Measurements from ENCODE around the gene MAPKAP1. TPM values are rescaled to one million over a fixed set of nuclear protein-coding genes. Genes with fewer than 3 reads are reported as not detected.

The MAPKAP1 gene
- total and polyA plus RNA-seq, 9 of the 15 experiments (the other 6 are each of a cell fraction or from before 2014, with no cell fraction given): 2.6 to 82.1 (median 61.1) TPM

DNA sequence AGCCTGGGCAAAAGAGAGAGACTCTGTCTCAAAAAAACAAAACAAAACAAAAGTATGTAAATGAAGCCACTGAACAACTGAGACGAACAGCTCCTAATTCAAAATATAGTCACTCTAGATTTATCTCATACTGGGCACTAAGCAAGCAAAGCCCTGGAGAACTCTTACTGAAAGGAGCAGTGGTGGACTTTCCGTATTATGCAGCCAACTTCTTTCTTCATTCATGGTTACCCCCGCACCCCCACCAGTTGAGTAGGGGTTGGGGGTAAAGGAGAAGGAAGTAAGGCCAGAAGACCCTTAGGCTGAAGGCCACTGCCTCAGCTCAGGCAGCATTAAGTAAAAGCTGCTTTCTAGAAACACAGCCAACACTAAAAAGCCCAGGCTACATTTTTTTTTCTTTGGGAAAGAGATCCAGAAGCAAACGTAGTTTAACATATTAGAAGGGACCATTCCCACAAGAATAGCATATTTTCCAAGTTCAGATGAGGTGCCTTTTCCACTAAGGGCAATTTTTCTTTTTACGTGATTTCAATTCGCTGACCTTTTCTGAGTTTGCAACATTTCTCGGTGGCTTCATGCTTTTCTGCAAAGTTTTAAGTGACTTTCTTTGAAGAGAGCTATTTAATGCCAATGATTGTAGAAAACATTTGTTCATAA lies 55.3 kb downstream of the MAPKAP1 start (continued):
- TF ChIP-seq, protein P1, sequence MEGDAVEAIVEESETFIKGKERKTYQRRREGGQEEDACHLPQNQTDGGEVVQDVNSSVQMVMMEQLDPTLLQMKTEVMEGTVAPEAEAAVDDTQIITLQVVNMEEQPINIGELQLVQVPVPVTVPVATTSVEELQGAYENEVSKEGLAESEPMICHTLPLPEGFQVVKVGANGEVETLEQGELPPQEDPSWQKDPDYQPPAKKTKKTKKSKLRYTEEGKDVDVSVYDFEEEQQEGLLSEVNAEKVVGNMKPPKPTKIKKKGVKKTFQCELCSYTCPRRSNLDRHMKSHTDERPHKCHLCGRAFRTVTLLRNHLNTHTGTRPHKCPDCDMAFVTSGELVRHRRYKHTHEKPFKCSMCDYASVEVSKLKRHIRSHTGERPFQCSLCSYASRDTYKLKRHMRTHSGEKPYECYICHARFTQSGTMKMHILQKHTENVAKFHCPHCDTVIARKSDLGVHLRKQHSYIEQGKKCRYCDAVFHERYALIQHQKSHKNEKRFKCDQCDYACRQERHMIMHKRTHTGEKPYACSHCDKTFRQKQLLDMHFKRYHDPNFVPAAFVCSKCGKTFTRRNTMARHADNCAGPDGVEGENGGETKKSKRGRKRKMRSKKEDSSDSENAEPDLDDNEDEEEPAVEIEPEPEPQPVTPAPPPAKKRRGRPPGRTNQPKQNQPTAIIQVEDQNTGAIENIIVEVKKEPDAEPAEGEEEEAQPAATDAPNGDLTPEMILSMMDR (IDR thresholded peaks at IDR 0.05 in 2 of 3, conservative IDR thresholded peaks at IDR 0.05 in 1 of 3; ENCODE audit: insufficient read depth in 2 of 3, low read depth in 1 of 3, low read length in 3 of 3): no peak

GRCh38 chr9:125650271-125650737 lies 56.7 kb downstream of the MAPKAP1 start:
- H2AFZ ChIP-seq (ENCODE audit: low read depth, low read length): no peak overlapping the region
- DNase-seq (ENCODE audit: extremely low read depth in 1 of 4, low spot score in 3 of 4): no peak
- H3K27ac ChIP-seq (ENCODE audit: extremely low read depth, low read depth, low read length): no peak overlapping the region
- 50% methylated on average over 3 of the region's 3 CpGs for WGBS (ENCODE audit: insufficient coverage, low coverage, missing lambda C conversion rate)
- H3K4me2 ChIP-seq (ENCODE audit: insufficient read depth, low read length): no peak overlapping the region
- no peaks in the 10 kb centered on the region for H3K9me1 ChIP-seq (ENCODE audit: control insufficient read depth, insufficient read depth, low read length)
- H3K36me3 ChIP-seq (ENCODE audit: control insufficient read depth, insufficient read depth, low read length): no peaks in the 10 kb centered on the region; the same call in 2 of the 3 replicates
- FAIRE-seq: no peak
- no TSS peak for BruUV-seq (replicated peaks)
- no peak for ATAC-seq
- in situ Hi-C loops (cut with MboI): no loop called here
- TF ChIP-seq ZNF780A (CRISPR knock-in tag; IDR thresholded peaks at IDR 0.05): no peak
- no peak for TF ChIP-seq MYC (IDR thresholded peaks at IDR 0.05; ENCODE audit: low read depth, low read length)
- TF ChIP-seq MYC (CRISPR knock-in tag; IDR thresholded peaks at IDR 0.05; ENCODE audit: borderline replicate concordance, low read depth): no peak
- no peak for TF ChIP-seq WHSC1 (IDR thresholded peaks at IDR 0.05; ENCODE audit: low read length)
- no peak for TF ChIP-seq ZNF165 (CRISPR knock-in tag; IDR thresholded peaks at IDR 0.05; ENCODE audit: borderline replicate concordance)
- no peak for TF ChIP-seq NBN (IDR thresholded peaks at IDR 0.05; ENCODE audit: low read depth)
- TF ChIP-seq, protein P1 (IDR thresholded peaks at IDR 0.05 in 2 of 3, conservative IDR thresholded peaks at IDR 0.05 in 1 of 3; ENCODE audit: insufficient read depth in 2 of 3, low read depth in 1 of 3, low read length in 3 of 3): no peak
- no peak for TF ChIP-seq PTTG1 (tag; IDR thresholded peaks at IDR 0.05; ENCODE audit: low read depth)
- no peak for TF ChIP-seq CC2D1A (IDR thresholded peaks at IDR 0.05)
- TF ChIP-seq FIP1L1 (IDR thresholded peaks at IDR 0.05; ENCODE audit: low read depth, low read length, poor library complexity, severe bottlenecking): no peak
- TF ChIP-seq SNRNP70 (optimal IDR thresholded peaks at IDR 0.05; ENCODE audit: low read depth, low read length): no peak
- H4K20me1 ChIP-seq (replicated peaks; ENCODE audit: control insufficient read depth, insufficient read depth, low read length): no peaks in the 10 kb centered on the region
- intact Hi-C loops (cut with micrococcal nuclease): no loop called here
- ChIA-PET CTCF (ENCODE audit: low intra/inter-chr PET ratio) (no interaction called here), POLR2A (interaction anchor here (0.9 kb wide), 2 partner anchors 19 to 109 kb away, joined by 3 to 4 read pairs; no protein-coding TSS in a partner anchor)
- H3K27me3 ChIP-seq (ENCODE audit: control insufficient read depth in 2 of 2, insufficient read depth in 2 of 2, low read length in 2 of 2): no peaks in the 10 kb centered on the region
- H3K4me1 ChIP-seq (replicated peaks in 1 of 2; ENCODE audit: control insufficient read depth in 2 of 2, insufficient read depth in 2 of 2, low read length in 2 of 2): no peaks in the 10 kb centered on the region
- H3K79me2 ChIP-seq (ENCODE audit: control insufficient read depth, insufficient read depth, low read length): no peaks in the 10 kb centered on the region; the same call in 2 of the 3 replicates
- no peak overlapping the region for H3K4me3 ChIP-seq
- no peak overlapping the region for H3K9ac ChIP-seq (ENCODE audit: insufficient read depth in 1 of 2, low read depth in 2 of 2, low read length in 2 of 2)
- no peaks in the 10 kb centered on the region for H3K9me3 ChIP-seq (replicated peaks; ENCODE audit: control insufficient read depth, insufficient read depth, low read depth, low read length)

All from K562 (cell line).